Endothelial cell of umbilical vein (primary cell): ENCODE measurements around the gene ST6GALNAC2. TPM values are rescaled to one million over a fixed set of nuclear protein-coding genes. Genes with fewer than 3 reads are reported as not detected.

Experiments
- BruUV-seq: library from RNA; stranded (reverse); fragments of 400-500 nt; replicated peaks from 2 replicates; lab custom pipeline; 2021; lab: Mats Ljungman, UMichigan
- CTCF ChIA-PET: fragments of 300-600, 350-600 bp; sonication (Branson Sonifier 250); formaldehyde crosslinking; loops from one replicate; lab custom pipeline; 2021; ENCODE audit warnings: antibody characterized with exemption, inconsistent platforms; lab: Charles Lee
- POLR2A ChIA-PET: fragments of 300-600, 350-600 bp; sonication (Branson Sonifier 250); formaldehyde crosslinking; loops from one replicate; lab custom pipeline; 2021; ENCODE audit warnings: antibody characterized with exemption, inconsistent platforms; lab: Charles Lee
- DNase-seq: peaks from one replicate; pipeline ENCODE4 v3.0.0-alpha.2; 2011; ENCODE audit warnings: low read depth, low spot score
- FAIRE-seq: peaks from 2 replicates; lab custom pipeline; 2011; peaks lifted over from hg19 to GRCh38; lab: Jason Lieb, UNC
- H2AFZ ChIP-seq: 2 replicates; pipeline ENCODE4 v1.6.0; 2012; ENCODE audit warnings: low read depth, low read length, control low read depth, inconsistent platforms
- H3K27ac ChIP-seq: 2 replicates; pipeline ENCODE4 v1.5.1; 2011; ENCODE audit warnings: low read depth, mild to moderate bottlenecking, control low read depth, low read length, moderate library complexity; ENCODE audit not compliant: insufficient read depth
- H3K27me3 ChIP-seq, 2 experiments: 2 replicates each; pipeline versions ENCODE4 v1.6.0 to v1.6.1; 2011; ENCODE audit warnings: low read length in 2 of 2, mixed read lengths in 1 of 2; ENCODE audit not compliant: control insufficient read depth in 2 of 2, insufficient read depth in 2 of 2
- H3K36me3 ChIP-seq, 2 experiments: 2 replicates in 1 of 2; 3 replicates in 1 of 2; pipeline ENCODE4 v1.5.1; 2011; ENCODE audit warnings: low read length in 2 of 2, mild to moderate bottlenecking in 1 of 2, moderate library complexity in 1 of 2; ENCODE audit not compliant: control insufficient read depth in 2 of 2, insufficient read depth in 2 of 2; ENCODE audit errors: extremely low read depth in 1 of 2
- H3K4me1 ChIP-seq: 3 replicates; pipeline ENCODE4 v1.5.1; 2011; ENCODE audit warnings: mild to moderate bottlenecking, low read length; ENCODE audit not compliant: control insufficient read depth, insufficient read depth; ENCODE audit errors: extremely low read depth
- H3K4me2 ChIP-seq: 2 replicates; pipeline ENCODE4 v1.6.1; 2011; ENCODE audit warnings: low read length, control low read depth, mixed read lengths; ENCODE audit not compliant: insufficient read depth
- H3K4me3 ChIP-seq, 3 experiments: fragments of 200-600 bp in 1 of 3; sonication (generic), shearing (Covaris generic) in 1 of 3; replicated peaks in 1 of 3; 2 replicates each; pipeline ENCODE4 v1.5.1; 2011 to 2016; ENCODE audit warnings: control low read depth in 3 of 3, low read length in 3 of 3, mild to moderate bottlenecking in 2 of 3, inconsistent platforms in 1 of 3, low read depth in 1 of 3, moderate library complexity in 1 of 3; ENCODE audit not compliant: insufficient read depth in 1 of 3
- H3K79me2 ChIP-seq: 2 replicates; pipeline ENCODE4 v1.6.0; 2012; ENCODE audit warnings: low read length, inconsistent platforms; ENCODE audit not compliant: control insufficient read depth, insufficient read depth
- H3K9ac ChIP-seq: replicated peaks from 2 replicates; pipeline ENCODE3; 2011; ENCODE audit warnings: low read length, control low read depth; ENCODE audit not compliant: insufficient read depth; ENCODE audit errors: extremely low read depth
- H3K9me1 ChIP-seq: replicated peaks from 3 replicates; pipeline ENCODE4 v1.6.0; 2011; ENCODE audit warnings: mild to moderate bottlenecking, low read length; ENCODE audit not compliant: control insufficient read depth, insufficient read depth; ENCODE audit errors: extremely low read depth
- H3K9me3 ChIP-seq: replicated peaks from 2 replicates; pipeline ENCODE4 v1.5.1; 2012; ENCODE audit warnings: low read length, inconsistent platforms; ENCODE audit not compliant: control insufficient read depth, insufficient read depth
- H4K20me1 ChIP-seq: replicated peaks from 2 replicates; pipeline ENCODE3; 2011; ENCODE audit warnings: mild to moderate bottlenecking, low read length; ENCODE audit not compliant: control insufficient read depth, insufficient read depth; ENCODE audit errors: extremely low read depth
- EZH2 ChIP-seq: IDR thresholded peaks from 2 replicates; pipeline ENCODE4 v1.6.1; 2012; ENCODE audit warnings: borderline replicate concordance, low read depth, mild to moderate bottlenecking, moderate library complexity, low read length, inconsistent platforms; ENCODE audit not compliant: severe bottlenecking
- FOS ChIP-seq: IDR thresholded peaks from 2 replicates; pipeline ENCODE4 v1.6.1; 2011; ENCODE audit warnings: mild to moderate bottlenecking, low read length, moderate library complexity, borderline replicate concordance; ENCODE audit not compliant: insufficient read depth
- GATA2 ChIP-seq: IDR thresholded peaks from 2 replicates; pipeline ENCODE4 v1.7.0; 2011; ENCODE audit warnings: low read depth, mild to moderate bottlenecking, moderate library complexity, mixed read lengths, low read length; ENCODE audit not compliant: insufficient read length, insufficient read depth
- JUN ChIP-seq: IDR thresholded peaks from 2 replicates; pipeline ENCODE4 v1.6.1; 2011; ENCODE audit warnings: borderline replicate concordance, low read depth; ENCODE audit not compliant: insufficient read length, insufficient read depth
- MYC ChIP-seq: IDR thresholded peaks from one replicate; pipeline ENCODE4 v1.6.1; 2011; ENCODE audit warnings: mild to moderate bottlenecking, low read depth, low read length
- POLR2A ChIP-seq: IDR thresholded peaks from 2 replicates; pipeline ENCODE4 v1.6.1; 2012; ENCODE audit warnings: low read depth, mild to moderate bottlenecking, control low read depth, low read length
- POLR2AphosphoS5 ChIP-seq: IDR thresholded peaks from 2 replicates; pipeline ENCODE4 v1.6.1; 2012; ENCODE audit warnings: low read depth, mild to moderate bottlenecking, control low read depth, low read length, moderate library complexity; ENCODE audit not compliant: insufficient read depth
- dilution Hi-C: fragments of 300-500 bp; cut with MboI; formaldehyde crosslinking; loops from one replicate; pipeline ENCODE4 v1.15.0; 2019; ENCODE audit warnings: low sequenced_read_pairs; ENCODE audit not compliant: extremely low pct_ligation_motif_present
- intact Hi-C: fragments of 100-400 bp; cut with micrococcal nuclease; formaldehyde crosslinking; loops from one replicate; pipeline ENCODE4 v1.10.0; 2022
- polyA plus RNA-seq, 4 experiments: library from polyadenylated mRNA; depleted of rRNA in 3 of 4; stranded (reverse) in 3 of 4; unstranded in 1 of 4; fragments of >200 nt; gene quantifications; 2 replicates each; pipeline versions ENCODE4 v1.2.1 to v1.2.3, GENCODE V29; 2011 to 2012; ENCODE audit warnings: missing spikeins in 1 of 4
- total RNA-seq: library from RNA; stranded (reverse); gene quantifications from 2 replicates; pipeline ENCODE4 v1.2.3, GENCODE V29; 2021
- TF ChIP-seq, protein P1 (sequence below), 2 donors: IDR thresholded peaks; 1 replicate in 1 of 2; 2 replicates in 1 of 2; pipeline ENCODE4 v1.5.1; 2011; ENCODE audit warnings: low read length in 2 of 2, mild to moderate bottlenecking in 2 of 2, moderate library complexity in 2 of 2, control low read depth in 1 of 2, inconsistent platforms in 1 of 2, low read depth in 1 of 2; ENCODE audit not compliant: insufficient read depth in 1 of 2; ENCODE audit errors: extremely low read depth in 1 of 2
- TF ChIP-seq, protein P2 (sequence below): IDR thresholded peaks from 2 replicates; pipeline ENCODE4 v1.6.1; 2011; ENCODE audit not compliant: insufficient read depth, insufficient read length

ST6GALNAC2 gene
- total and polyA plus RNA-seq, 2 donors (not counting 3 experiments of a cell fraction or from before 2014, with no cell fraction given) = 0.59 to 1.7 TPM

DNA sequence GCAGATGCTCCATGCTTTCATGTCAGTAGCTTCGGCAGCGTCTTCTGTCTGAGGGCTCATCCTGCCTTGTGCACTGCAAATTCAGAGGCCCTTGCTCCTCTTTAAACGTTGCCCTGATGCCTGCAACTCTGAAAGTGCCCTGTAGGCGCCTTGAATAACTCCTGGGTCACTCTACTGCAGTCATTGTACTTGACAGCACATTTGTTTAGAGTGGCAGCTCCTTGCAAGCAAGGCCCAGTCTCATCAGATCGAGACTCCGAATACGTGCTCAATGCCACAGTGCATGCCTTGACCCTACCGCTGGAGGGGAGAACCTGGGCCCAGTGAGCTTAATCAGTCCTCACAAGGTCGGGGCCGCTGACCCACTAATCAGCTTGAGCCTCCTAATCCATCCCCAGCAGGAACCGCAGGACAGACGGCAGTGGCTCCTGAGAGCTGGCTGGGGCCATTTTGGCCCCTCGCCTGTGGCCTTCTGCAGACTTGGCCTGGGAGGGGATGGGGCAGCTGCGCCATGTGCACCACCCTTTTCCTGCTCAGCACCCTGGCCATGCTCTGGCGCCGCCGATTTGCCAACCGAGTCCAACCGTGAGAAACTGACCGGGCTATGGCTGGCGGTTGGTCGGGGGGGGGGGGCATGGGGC is 45.9 kb downstream of the ST6GALNAC2 start, which contains the start of gene PRCD:
TSS of gene PRCD (plus strand) at position 414 of the 641 bp plus-strand sequence. CDS start at position 512, 98 bp downstream.
- H3K9me1 ChIP-seq = no peaks in the 10 kb centered on the region
- TF ChIP-seq POLR2AphosphoS5 (no peak), FOS (no peak), GATA2 (no peak), MYC (no peak), POLR2A (no peak), EZH2 (no peak), JUN (no peak)
- TF ChIP-seq, protein P1, sequence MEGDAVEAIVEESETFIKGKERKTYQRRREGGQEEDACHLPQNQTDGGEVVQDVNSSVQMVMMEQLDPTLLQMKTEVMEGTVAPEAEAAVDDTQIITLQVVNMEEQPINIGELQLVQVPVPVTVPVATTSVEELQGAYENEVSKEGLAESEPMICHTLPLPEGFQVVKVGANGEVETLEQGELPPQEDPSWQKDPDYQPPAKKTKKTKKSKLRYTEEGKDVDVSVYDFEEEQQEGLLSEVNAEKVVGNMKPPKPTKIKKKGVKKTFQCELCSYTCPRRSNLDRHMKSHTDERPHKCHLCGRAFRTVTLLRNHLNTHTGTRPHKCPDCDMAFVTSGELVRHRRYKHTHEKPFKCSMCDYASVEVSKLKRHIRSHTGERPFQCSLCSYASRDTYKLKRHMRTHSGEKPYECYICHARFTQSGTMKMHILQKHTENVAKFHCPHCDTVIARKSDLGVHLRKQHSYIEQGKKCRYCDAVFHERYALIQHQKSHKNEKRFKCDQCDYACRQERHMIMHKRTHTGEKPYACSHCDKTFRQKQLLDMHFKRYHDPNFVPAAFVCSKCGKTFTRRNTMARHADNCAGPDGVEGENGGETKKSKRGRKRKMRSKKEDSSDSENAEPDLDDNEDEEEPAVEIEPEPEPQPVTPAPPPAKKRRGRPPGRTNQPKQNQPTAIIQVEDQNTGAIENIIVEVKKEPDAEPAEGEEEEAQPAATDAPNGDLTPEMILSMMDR (IDR thresholded peaks at IDR 0.05; ENCODE audit: extremely low read depth in 1 of 2, insufficient read depth in 1 of 2, low read depth in 1 of 2, low read length in 2 of 2) = no peak
- TF ChIP-seq, protein P2, sequence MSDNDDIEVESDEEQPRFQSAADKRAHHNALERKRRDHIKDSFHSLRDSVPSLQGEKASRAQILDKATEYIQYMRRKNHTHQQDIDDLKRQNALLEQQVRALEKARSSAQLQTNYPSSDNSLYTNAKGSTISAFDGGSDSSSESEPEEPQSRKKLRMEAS = no peak
- H3K4me2 ChIP-seq = peak within 1 kb of the TSS; percentile 61
- peak within 1 kb of the TSS; percentile 87 for H2AFZ ChIP-seq
- no peaks in the 10 kb centered on the region for H3K79me2 ChIP-seq
- no peaks in the 10 kb centered on the region for H3K36me3 ChIP-seq
- CTCF ChIA-PET = interaction anchor here (1.1 to 3.3 kb wide), 8 partner anchors 10 to 142 kb away, joined by 3 to 23 read pairs (median 6); partner anchors contain the start of gene ST6GALNAC2
- FAIRE-seq (no peak), DNase-seq (no peak)
- H3K27me3 ChIP-seq = peaks cover 17 to 19% of the 10 kb centered on the region in 2 experiments
- dilution Hi-C loops = no loop called here
- H3K9ac ChIP-seq = no peak within 1 kb of the TSS
- no TSS peak for BruUV-seq
- intact Hi-C loops = loop anchor here (2.0 kb wide), 1 partner anchor 13 kb away; no protein-coding TSS in a partner anchor
- no peak within 1 kb of the TSS for H3K27ac ChIP-seq
- peak within 1 kb of the TSS in 1 of 3 experiments; percentile 35 for H3K4me3 ChIP-seq
- peaks cover 4% of the 10 kb centered on the region for H3K4me1 ChIP-seq
- H3K9me3 ChIP-seq = no peaks in the 10 kb centered on the region
- POLR2A ChIA-PET = interaction anchor here (1.0 kb wide), 1 partner anchor 17 kb away, joined by 3 read pairs; no protein-coding TSS in a partner anchor
- H4K20me1 ChIP-seq = no peaks in the 10 kb centered on the region
